AG20443 (cell line): ENCODE measurements around the gene ERCC6L2.

Experiments
- DNase-seq: peaks from one replicate; pipeline ENCODE4 v3.0.0; 2012; ENCODE audit warnings: low spot score, mixed read lengths

ERCC6L2 gene

GRCh38 chr9:95980262-95981125 is 105.0 kb downstream of the ERCC6L2 start:
- no peak for DNase-seq

GRCh38 chr9:95981761-95982390 is 106.4 kb downstream of the ERCC6L2 start:
- no peak for DNase-seq

- DNase-seq, result no peak
Measured at GRCh38 chr9:95985440-95986055, 110.1 kb downstream of the ERCC6L2 start.

- DNase-seq, result no peak
Measured at GRCh38 chr9:95989297-95989696, 113.8 kb downstream of the ERCC6L2 start.

DNA sequence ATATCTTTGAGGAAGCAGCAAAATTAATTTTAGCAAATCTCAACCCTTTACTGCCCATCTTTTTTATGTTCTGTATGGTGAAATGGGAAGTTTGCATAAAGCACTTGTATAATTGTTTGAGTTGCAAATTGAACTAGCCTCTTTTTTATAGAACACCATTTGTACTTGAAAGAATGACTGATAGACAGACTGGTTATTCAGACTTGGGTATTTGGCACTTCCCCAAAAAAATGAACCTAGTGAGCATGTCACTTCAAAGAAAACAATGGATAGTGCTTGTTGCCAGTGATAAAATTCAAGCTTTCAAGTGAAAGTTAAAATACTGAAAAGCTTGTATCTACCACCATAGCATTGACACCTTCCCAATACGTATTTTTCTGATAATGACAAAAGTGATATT is 115.8 kb downstream of the ERCC6L2 start:
- DNase-seq, result no peak

GRCh38 chr9:95992536-95992935 is 117.0 kb downstream of the ERCC6L2 start:
- no peak for DNase-seq

DNA sequence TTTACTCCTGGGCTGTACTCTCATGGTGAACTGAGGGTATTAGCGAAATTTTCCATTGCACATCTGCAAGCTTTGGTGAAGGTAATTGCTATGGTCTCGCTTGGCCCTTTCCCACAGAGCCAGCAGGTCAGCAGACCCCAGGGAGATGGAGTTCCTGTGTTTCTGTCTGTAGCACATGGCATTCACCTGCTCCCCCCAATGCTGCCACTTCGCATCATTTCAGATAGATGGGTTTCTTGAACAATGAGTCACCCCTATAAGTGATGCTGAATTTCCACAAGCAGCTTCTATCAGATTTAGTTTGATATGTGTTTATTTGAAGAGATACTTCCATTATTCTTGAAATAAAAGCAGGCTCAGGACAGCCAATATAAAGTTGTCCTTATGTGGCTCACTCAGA is 117.8 kb downstream of the ERCC6L2 start:
- DNase-seq, result no peak

DNA sequence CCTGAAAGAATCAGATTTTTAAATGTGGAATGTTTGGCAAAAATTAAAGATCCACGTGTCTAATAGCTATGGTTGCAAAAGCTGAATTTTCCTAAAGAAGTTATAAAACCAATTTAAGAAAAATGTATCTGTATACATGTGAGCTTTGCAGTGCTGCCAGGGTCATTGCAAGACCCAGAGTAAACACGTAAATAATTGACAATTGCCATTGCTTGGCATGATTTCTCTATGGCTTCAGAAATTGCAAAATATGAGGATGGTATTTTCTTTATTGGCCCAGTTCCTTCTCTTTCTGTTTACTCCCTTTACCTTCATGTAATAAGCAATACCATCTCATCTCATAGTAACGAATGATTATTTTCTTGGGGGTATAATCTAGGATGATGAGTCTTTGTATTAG is 123.9 kb downstream of the ERCC6L2 start:
- no peak for DNase-seq

DNA sequence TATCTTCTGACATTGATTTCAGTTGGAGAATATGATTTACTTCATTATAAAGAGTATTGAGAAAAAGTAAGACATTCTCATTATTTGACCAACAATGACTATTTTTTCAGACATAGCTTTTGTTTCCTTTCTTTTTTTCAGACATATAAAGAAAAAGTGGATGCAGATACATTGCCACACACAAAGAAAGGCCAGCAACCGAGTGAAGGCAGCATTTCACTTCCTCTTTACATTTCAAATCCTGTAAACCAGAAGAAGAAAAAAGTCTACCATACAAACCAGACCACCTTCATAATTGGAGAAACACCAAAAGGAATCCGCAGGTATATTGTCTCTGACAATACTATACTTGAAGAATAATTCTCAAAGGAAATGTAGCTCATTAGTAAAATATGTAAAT is 128.9 kb downstream of the ERCC6L2 start:
- no peak for DNase-seq

GRCh38 chr9:96006296-96006879 is 130.9 kb downstream of the ERCC6L2 start:
- no peak for DNase-seq

DNA sequence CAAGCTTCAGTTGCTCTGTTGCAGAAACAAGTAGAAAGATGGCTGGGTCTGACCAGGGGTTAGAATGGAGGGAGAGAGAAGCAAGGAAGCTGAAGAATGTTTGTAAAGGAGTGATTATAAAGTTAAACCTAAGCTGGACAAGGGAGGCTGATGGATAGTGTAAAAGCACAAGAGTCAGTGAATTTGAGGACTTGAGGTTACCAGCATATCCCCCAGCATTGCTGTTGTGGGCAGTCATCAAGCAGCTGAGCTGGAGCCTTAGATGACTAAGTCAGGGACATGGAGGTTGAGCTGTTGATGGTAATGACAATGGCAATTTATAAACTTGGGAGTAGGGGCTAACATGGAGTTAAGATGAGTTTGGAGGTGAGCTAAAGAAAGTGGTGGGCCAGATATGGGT is 131.5 kb downstream of the ERCC6L2 start:
- DNase-seq, result peak; percentile 31

DNA sequence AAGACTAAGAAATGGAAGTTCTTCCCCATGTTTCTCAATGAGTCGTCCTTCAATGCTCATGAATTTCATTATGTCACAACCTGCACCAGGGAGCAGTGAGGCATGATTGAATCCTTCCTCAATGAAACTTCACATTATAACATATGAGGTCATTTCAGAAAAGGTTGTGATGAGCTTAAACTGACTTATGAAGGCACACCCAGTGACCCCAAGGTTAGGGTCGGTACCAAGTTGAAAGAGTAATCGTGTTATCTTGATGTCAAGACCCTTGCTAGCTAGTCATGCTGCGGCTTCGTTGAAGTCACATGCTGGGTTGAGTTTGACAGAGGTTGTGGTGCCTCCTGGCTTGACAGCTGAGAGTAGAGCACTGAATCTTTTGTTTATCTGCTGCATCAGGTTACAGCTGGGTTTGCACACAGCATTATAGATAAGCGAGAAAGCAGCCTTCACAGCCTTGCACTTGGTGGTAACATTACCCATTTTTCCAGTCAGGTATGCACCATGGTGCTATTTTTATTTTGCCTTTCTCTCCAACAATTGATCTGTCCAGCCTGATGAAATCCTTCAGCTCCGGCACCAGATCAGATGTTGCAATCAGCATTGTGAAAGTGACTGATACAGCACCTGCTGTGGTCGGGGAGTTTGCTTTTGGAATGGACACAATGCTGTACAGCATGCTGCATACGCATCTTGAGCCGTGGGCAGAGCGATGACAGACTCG is 133.2 kb downstream of the ERCC6L2 start:
- no peak for DNase-seq

GRCh38 chr9:96009223-96009602 is 133.7 kb downstream of the ERCC6L2 start:
- DNase-seq, result no peak

DNA sequence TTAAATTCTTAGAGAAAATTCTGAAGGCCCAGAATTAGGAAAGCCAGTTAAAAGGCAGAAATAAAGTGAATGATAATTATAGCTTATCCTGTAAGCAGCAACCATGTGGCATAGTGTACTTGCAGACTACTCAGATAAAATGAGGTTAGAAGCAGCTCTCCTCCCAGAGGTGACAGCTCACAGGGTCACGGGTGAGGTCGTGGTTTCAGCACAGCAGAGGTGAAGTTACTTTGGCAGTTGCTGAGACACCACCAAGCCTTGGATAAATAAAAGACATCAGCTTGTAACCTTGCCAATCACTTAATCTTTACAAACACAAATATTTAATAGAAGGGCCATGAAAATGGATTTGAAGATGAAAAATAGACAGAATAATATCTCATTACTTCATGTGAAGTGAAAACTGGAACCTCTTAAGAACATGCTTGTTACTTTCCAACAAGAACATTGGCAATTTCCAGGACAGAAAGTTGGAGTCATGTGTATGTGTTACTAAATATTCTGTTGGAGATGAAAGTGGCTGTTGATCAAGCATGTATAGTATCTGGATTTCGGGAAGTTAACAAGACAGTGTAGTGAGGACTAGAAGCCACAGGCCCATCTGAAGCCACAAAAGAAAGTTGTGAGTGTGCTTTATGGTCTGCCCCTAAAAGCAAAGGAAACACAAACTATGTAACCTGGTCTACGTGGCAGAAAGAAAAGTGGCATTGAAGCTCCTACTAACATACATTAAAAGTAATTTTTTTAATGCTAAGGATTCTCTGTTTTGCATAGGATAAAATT is 134.4 kb downstream of the ERCC6L2 start:
- DNase-seq, result no peak

GRCh38 chr9:96014078-96014477 is 138.6 kb downstream of the ERCC6L2 start:
- DNase-seq, result no peak

GRCh38 chr9:96015876-96016686 is 140.6 kb downstream of the ERCC6L2 start:
- DNase-seq, result no peak
